Measurements from ENCODE around the gene KCNS1. TPM values are rescaled to one million over a fixed set of nuclear protein-coding genes. Genes with fewer than 3 reads are reported as not detected.

Gene KCNS1
- total RNA-seq, 1 experiment from 2014 or later: not detected

DNA sequence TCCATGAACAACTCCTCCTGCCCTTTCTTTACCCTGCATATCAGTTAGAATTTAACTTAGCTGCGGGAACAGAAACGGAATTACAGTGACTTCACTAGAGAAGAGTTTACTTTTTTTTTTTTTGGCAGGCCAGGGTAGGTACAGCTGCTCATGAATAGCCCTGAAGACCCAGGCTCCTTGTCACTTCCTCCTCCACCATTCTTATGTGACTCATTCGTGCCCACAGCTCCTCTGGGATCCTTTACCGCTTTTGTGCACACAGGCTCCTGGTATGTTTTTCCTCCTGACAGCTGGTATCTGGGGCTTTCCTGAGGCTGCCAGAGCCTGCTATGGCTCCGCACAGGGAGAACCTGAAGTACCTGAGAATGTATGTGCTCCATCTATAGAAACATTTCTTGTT, 3.9 kb upstream of the KCNS1 start:
- no peak overlapping the region for H3K4me3 ChIP-seq (ENCODE audit: low read depth, low read length, poor library complexity, severe bottlenecking)
- BruUV-seq (replicated peaks): no TSS peak
- intact Hi-C loops (cut with micrococcal nuclease; ENCODE audit: unreplicated experiment): no loop called here
- DNase-seq (ENCODE audit: low spot score): peak; percentile 62
- ChIA-PET POLR2A (ENCODE audit: low non-redundant PET) (no interaction called here), CTCF (interaction anchor here (0.5 to 1.8 kb wide), 3 partner anchors 9 to 518 kb away, joined by 3 to 10 read pairs (median 3); no protein-coding TSS in a partner anchor)
- no peaks in the 10 kb centered on the region for H3K4me1 ChIP-seq (ENCODE audit: insufficient read depth, low read length, poor library complexity, severe bottlenecking)
- no peaks in the 10 kb centered on the region for H3K36me3 ChIP-seq (ENCODE audit: insufficient read depth, low read length, poor library complexity, severe bottlenecking)
- TF ChIP-seq EZH2 (IDR thresholded peaks at IDR 0.05; ENCODE audit: borderline replicate concordance, low read depth, low read length, poor library complexity, severe bottlenecking): no peak
- TF ChIP-seq, protein P1, sequence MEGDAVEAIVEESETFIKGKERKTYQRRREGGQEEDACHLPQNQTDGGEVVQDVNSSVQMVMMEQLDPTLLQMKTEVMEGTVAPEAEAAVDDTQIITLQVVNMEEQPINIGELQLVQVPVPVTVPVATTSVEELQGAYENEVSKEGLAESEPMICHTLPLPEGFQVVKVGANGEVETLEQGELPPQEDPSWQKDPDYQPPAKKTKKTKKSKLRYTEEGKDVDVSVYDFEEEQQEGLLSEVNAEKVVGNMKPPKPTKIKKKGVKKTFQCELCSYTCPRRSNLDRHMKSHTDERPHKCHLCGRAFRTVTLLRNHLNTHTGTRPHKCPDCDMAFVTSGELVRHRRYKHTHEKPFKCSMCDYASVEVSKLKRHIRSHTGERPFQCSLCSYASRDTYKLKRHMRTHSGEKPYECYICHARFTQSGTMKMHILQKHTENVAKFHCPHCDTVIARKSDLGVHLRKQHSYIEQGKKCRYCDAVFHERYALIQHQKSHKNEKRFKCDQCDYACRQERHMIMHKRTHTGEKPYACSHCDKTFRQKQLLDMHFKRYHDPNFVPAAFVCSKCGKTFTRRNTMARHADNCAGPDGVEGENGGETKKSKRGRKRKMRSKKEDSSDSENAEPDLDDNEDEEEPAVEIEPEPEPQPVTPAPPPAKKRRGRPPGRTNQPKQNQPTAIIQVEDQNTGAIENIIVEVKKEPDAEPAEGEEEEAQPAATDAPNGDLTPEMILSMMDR (conservative IDR thresholded peaks at IDR 0.05; ENCODE audit: low read depth, low read length): no peak
- H3K27ac ChIP-seq (ENCODE audit: low read depth, low read length, poor library complexity, severe bottlenecking): no peak overlapping the region
- no peaks in the 10 kb centered on the region for H3K27me3 ChIP-seq (replicated peaks; ENCODE audit: insufficient read depth, low read depth, low read length, poor library complexity)
- H3K9me3 ChIP-seq (ENCODE audit: low read depth, low read length, poor library complexity, severe bottlenecking): no peaks in the 10 kb centered on the region

DNA sequence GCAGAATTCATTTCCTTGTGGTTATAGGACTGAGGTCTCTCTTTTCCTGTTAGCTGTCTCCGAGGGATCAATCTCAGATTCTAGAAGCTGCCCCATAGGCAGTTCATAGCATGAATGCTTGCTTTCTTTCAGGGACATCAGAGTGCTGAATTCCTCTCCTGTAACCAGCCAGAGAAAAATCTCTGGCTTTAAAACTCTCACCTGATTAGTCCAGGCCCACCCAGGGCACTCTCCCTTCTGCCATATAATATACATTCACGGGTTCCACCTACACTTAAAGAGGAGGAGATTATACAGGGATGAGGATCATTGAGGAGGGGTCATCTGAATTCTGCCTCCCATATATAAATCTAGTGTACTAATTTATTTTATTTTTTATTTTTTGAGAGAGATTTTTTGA, 2.1 kb upstream of the KCNS1 start:
- Histone ChIP-seq H3K9me3 (ENCODE audit: low read depth, low read length, poor library complexity, severe bottlenecking) (no peaks in the 10 kb centered on the region), H3K27ac (ENCODE audit: low read depth, low read length, poor library complexity, severe bottlenecking) (no peak overlapping the region), H3K4me3 (ENCODE audit: low read depth, low read length, poor library complexity, severe bottlenecking) (no peak overlapping the region), H3K27me3 (replicated peaks; ENCODE audit: insufficient read depth, low read depth, low read length, poor library complexity) (no peaks in the 10 kb centered on the region), H3K4me1 (ENCODE audit: insufficient read depth, low read length, poor library complexity, severe bottlenecking) (no peaks in the 10 kb centered on the region), H3K36me3 (ENCODE audit: insufficient read depth, low read length, poor library complexity, severe bottlenecking) (no peaks in the 10 kb centered on the region)
- intact Hi-C loops (cut with micrococcal nuclease; ENCODE audit: unreplicated experiment): no loop called here
- no peak for DNase-seq (ENCODE audit: low spot score)
- no TSS peak for BruUV-seq (replicated peaks)
- POLR2A ChIA-PET (ENCODE audit: low non-redundant PET): no interaction called here
- CTCF ChIA-PET: no interaction called here
- TF ChIP-seq, protein P1 (conservative IDR thresholded peaks at IDR 0.05; ENCODE audit: low read depth, low read length): no peak
- TF ChIP-seq EZH2 (IDR thresholded peaks at IDR 0.05; ENCODE audit: borderline replicate concordance, low read depth, low read length, poor library complexity, severe bottlenecking): no peak

DNA sequence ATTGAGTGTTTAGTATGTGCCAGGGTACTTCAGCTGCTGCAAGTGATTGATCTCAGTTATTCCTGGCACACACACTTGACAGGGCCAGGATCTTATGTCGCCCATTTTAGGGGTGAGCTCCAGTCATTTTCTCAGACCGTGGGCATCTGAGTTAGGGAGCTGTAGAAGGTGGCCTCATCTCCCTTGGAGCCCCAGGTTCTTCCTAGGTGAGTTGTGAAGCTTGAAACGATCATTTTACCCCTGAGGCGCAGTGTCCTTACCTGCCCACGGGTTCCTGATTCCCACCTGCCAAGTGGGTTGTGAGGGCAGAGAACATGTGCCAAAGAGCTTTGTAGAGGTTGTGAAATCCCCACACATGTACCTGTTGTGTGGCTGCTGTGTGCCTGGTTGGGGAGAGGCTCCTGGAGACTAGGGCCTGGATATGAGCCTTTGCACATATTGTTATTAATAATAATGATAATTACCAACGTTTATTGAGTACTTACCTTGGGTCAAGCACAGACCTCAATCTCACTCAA, 465 bp upstream of the KCNS1 start:
- H3K36me3 ChIP-seq (ENCODE audit: insufficient read depth, low read length, poor library complexity, severe bottlenecking): no peaks in the 10 kb centered on the region
- BruUV-seq (replicated peaks): no TSS peak
- H3K9me3 ChIP-seq (ENCODE audit: low read depth, low read length, poor library complexity, severe bottlenecking): no peaks in the 10 kb centered on the region
- H3K27ac ChIP-seq (ENCODE audit: low read depth, low read length, poor library complexity, severe bottlenecking): no peak overlapping the region
- H3K4me1 ChIP-seq (ENCODE audit: insufficient read depth, low read length, poor library complexity, severe bottlenecking): no peaks in the 10 kb centered on the region
- no peaks in the 10 kb centered on the region for H3K27me3 ChIP-seq (replicated peaks; ENCODE audit: insufficient read depth, low read depth, low read length, poor library complexity)
- no peak overlapping the region for H3K4me3 ChIP-seq (ENCODE audit: low read depth, low read length, poor library complexity, severe bottlenecking)
- CTCF ChIA-PET: no interaction called here
- POLR2A ChIA-PET (ENCODE audit: low non-redundant PET): no interaction called here
- DNase-seq (ENCODE audit: low spot score): no peak
- TF ChIP-seq, protein P1 (conservative IDR thresholded peaks at IDR 0.05; ENCODE audit: low read depth, low read length): no peak
- TF ChIP-seq EZH2 (IDR thresholded peaks at IDR 0.05; ENCODE audit: borderline replicate concordance, low read depth, low read length, poor library complexity, severe bottlenecking): no peak
- intact Hi-C loops (cut with micrococcal nuclease; ENCODE audit: unreplicated experiment): no loop called here
